ENCODE data around the gene ANKRD23.

The ANKRD23 gene

DNA sequence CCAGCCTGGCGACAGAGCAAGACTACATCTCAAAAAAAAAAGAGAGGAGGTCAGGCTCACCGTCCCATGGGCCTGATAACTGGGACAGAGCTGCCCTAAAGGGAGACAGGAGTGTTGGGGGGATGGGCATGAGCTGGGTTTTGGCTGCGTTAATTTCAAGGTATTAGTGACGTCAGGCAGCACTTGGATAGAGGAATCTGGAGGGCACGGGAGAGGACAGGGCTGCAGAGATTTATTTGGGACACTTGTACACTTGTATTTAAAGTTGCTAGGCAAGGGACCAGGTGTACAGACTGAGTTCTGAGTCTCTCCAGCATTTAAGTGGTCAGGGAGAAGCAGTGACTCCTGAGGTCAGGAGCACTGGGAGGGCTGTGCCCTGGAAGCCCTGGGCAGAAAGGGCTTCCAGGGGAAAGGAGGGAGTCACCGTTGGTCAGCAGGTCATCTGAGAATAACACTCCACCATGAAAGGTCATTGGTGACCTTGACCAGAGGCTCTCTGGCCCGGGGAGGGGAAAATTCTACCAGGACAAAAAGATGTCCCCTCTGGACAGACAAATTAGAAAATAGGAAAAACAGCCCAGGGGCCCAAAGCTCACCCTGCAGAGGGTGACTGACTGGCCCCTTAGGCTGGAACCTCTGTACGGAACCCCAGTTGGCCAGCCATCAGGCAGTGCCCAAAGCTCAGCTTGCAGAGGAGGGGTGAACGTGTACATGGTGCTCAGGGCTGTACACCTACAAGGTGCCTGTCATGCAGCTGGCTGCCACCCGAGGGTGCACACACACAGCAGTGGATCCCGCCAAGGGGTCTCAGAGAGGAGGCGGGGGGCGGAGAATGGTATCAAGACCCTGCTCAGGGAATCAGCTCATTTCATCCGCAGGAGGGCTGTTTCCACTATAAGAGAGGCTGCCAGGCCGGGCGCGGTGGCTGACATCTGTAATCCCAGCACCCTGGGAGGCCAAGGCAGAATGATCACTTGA lies 50.8 kb downstream of the ANKRD23 start:
- no peak for DNase-seq

DNA sequence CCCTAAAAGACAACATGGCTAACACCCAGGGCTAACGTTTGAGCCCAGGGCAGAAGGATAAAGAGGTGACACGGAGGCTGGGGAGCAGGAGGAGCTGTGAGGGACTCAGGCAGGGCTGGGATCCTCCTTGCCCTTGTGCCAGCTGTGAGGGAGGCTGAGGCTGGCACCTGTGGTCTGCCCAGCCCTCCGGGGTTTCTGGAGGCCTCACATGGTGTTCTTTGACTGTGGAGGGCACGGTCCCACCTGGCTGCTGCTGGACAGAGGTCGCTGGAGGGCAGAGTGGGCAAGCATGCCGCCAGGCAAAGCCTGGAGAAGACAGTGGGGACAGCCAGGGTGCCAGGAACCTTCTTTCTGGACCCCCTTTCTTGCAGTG lies 54.6 kb downstream of the ANKRD23 start:
- DNase-seq, result no peak

DNA sequence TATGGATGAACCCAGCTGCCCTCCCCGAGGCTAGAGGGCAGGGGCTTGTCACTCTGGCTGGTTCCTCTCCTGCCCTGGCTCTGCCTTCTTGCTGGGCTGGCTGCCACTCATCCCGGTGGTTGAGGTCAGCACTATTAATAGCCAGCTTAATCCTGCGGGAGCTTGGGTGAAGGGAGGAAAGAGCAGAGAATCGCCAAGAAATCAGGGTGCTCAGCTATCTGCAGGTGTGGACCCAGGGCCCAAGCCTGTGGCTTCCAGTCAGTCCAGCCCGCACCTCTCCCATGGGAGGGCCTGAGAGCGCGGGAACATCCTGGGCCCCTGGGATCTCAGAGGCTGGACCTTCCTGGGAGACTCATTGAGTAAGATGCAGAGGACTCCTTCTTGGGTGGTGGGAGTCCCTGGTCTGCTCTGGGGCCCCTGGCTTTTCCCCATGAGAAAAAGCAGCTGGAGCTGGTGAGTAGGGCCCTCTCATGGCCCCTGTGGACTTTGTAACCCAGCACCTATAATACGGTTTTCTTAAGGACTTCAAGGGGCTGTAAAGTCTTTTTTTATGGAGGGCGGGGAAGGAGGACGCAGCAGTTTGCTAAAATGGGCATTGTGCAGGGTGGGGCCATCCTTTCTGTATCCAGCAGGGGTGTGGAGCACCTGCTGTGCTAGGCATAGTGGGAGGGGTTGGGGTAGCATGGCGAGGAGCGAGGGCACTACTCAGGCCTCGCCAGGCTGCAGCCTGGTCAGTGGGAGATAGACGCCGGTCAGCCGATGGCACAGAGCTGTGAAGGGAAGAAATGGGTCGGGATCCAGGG lies 55.2 kb downstream of the ANKRD23 start:
- DNase-seq, result no peak

All from NCI-H1092 treated with DMSO at 0.1 percent for 48 hours (cell line).